ENCODE data around the gene CAMK2A.

CAMK2A gene

DNA sequence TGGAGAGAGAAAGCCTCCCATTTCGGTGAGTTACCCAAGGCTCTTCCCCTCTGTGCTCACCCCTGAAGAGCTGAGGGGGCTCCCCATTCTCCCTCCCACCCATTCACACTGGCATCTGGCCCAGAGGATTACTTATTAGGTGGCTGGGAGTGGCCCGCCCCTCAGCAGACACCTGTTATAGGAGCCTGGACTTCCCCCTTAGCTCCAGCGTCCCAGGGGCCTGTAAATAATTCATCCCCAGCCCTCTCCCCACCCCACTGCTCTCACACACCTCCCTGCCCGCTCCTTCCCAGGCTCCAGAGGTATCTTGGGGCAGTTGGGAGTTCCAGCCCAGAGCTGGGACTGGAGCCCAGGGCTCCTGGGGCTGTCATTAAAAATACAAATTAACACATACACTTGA is 111.3 kb downstream of the CAMK2A start:
- no peak for DNase-seq (ENCODE audit: low read depth, low spot score)
- H3K27ac ChIP-seq, result no peak overlapping the region

DNA sequence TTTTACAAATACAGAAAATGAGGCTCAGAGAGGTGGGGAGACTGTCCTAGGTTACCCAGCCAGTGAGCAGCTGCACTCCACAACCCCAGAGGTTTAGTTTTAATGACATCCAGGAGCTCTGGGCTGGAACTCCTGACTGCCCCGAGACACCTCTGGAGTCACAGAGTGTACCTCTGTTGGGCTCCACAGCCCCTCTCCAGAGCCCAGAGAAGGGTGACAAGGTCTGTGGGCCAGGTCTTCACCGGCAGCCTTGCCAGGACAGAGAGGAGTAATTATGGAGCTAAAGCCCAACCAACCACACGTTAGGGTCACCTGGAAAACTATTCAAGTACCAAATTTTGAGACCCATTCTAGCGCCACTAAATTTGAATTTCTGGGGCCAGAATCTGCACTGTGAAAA is 111.9 kb downstream of the CAMK2A start:
- no peak for DNase-seq (ENCODE audit: low read depth, low spot score)
- H3K27ac ChIP-seq, result no peak overlapping the region

GRCh38 chr5:150176745-150177477 is 112.7 kb downstream of the CAMK2A start:
- DNase-seq (ENCODE audit: low read depth, low spot score), result no peak
- H3K27ac ChIP-seq, result no peak overlapping the region

- no peak overlapping the region for H3K27ac ChIP-seq
- DNase-seq (ENCODE audit: low read depth, low spot score), result no peak
Observed at GRCh38 chr5:150175536-150175935, 114.0 kb downstream of the CAMK2A start.

- DNase-seq (ENCODE audit: low read depth, low spot score), result no peak
- no peak overlapping the region for H3K27ac ChIP-seq
Observed at GRCh38 chr5:150175076-150175475, 114.5 kb downstream of the CAMK2A start.

DNA sequence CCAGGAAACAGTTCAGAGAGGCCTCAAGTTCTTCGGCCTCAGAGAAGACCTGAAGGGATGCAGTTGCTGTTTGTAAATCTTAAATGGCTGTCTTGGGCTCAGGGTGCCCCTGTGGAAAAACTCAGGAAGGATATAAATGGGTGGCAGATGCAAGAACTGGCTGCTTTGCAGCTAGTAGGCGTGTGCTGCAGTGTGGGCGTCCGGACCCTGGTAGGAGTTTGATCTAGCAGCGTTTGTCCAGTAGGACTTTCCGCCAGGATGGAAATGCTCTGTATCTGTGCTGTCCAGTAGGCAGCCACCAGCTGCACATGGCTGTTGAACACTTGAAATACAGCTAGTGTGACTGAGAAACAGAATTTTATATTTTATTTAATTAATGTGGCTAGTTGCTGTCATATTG is 115.3 kb downstream of the CAMK2A start:
- no peak for DNase-seq (ENCODE audit: low read depth, low spot score)
- no peak overlapping the region for H3K27ac ChIP-seq

DNA sequence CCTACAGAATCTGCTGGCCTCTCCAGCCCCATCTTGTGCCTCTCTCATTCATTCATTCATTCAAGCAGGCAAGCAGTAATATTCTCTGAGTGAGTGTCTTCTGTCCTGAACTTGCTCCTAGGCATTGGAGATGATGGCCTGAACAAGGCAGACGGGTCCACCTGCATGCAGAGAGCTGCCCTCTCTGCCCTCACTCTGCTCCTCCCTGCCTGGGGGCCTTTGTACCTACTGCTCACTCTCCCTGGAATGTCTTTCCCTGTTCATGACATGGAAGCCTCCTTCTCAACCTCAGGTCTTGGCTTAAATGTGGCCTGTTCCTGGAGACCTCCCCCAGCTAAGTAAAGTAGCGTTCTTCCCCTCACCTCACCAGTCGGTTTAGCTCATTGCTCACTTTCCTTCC is 116.4 kb downstream of the CAMK2A start:
- DNase-seq (ENCODE audit: low read depth, low spot score), result no peak
- H3K27ac ChIP-seq, result no peak overlapping the region

DNA sequence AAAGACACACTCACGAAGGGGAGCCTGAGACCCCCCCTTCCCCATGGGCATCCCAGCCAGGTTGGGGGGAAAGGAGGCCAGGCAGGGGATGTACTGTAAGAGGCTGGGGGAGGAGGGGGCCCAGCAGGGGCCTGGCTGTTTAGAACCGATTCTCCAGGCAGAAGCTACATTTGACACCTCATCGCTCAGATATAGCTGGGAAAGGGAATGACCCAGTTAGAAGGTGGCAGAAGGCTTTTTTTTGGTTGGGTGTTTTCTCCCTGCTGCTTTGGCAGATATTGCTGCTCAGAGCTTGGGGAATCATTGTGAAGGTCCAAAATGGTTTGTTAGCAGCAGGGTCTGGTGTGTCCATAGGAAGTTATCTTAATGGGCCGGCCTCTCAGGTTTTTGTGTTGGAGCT is 117.0 kb downstream of the CAMK2A start:
- DNase-seq (ENCODE audit: low read depth, low spot score), result no peak
- H3K27ac ChIP-seq, result no peak overlapping the region

GRCh38 chr5:150172145-150172544 is 117.4 kb downstream of the CAMK2A start:
- no peak for DNase-seq (ENCODE audit: low read depth, low spot score)
- no peak overlapping the region for H3K27ac ChIP-seq
